ENCODE measurements around the gene ATXN1.

- TF ChIP-seq CTCF (IDR thresholded peaks at IDR 0.05; ENCODE audit: insufficient read depth, low read length) (no peak), SPI1 (IDR thresholded peaks at IDR 0.05; ENCODE audit: borderline replicate concordance, low read depth) (no peak), POLR2AphosphoS5 (IDR thresholded peaks at IDR 0.05; ENCODE audit: low read depth) (no peak)
These were observed 43.4 kb upstream of the ATXN1 start for GRCh38 chr6:16804546-16805242.

All from HL-60 (cell line).